Measurements from ENCODE around the gene IGSF23.
"Not testable (repeated sequence)": the region's sequence is repeated elsewhere in the genome, so short reads cannot be mapped to it uniquely, and the experiment has no call there.

IGSF23 gene

GRCh38 chr19:44618640-44619357 lies 5.4 kb downstream of the IGSF23 start:
- DNase-seq (ENCODE audit: low spot score): no peak
- in situ Hi-C loops (cut with MboI; ENCODE audit: low sequenced_read_pairs, unreplicated experiment): no loop called here
- no peak for TF ChIP-seq CTCF (IDR thresholded peaks at IDR 0.05; ENCODE audit: borderline replicate concordance, control extremely low read depth, extremely low read depth, insufficient read depth, missing control alignments)

GRCh38 chr19:44620667-44621066 lies 7.3 kb downstream of the IGSF23 start:
- DNase-seq (ENCODE audit: low spot score): no peak
- no peak for TF ChIP-seq CTCF (IDR thresholded peaks at IDR 0.05; ENCODE audit: borderline replicate concordance, control extremely low read depth, extremely low read depth, insufficient read depth, missing control alignments)
- in situ Hi-C loops (cut with MboI; ENCODE audit: low sequenced_read_pairs, unreplicated experiment): no loop called here

GRCh38 chr19:44621367-44621766 lies 8.0 kb downstream of the IGSF23 start:
- no peak for DNase-seq (ENCODE audit: low spot score)
- no peak for TF ChIP-seq CTCF (IDR thresholded peaks at IDR 0.05; ENCODE audit: borderline replicate concordance, control extremely low read depth, extremely low read depth, insufficient read depth, missing control alignments)
- in situ Hi-C loops (cut with MboI; ENCODE audit: low sequenced_read_pairs, unreplicated experiment): no loop called here

- DNase-seq (ENCODE audit: low spot score): no peak
- in situ Hi-C loops (cut with MboI; ENCODE audit: low sequenced_read_pairs, unreplicated experiment): no loop called here
- TF ChIP-seq CTCF (IDR thresholded peaks at IDR 0.05; ENCODE audit: borderline replicate concordance, control extremely low read depth, extremely low read depth, insufficient read depth, missing control alignments): no peak
These were observed 9.7 kb downstream of the IGSF23 start for GRCh38 chr19:44623080-44623479.

- no peak for DNase-seq (ENCODE audit: low spot score)
- in situ Hi-C loops (cut with MboI; ENCODE audit: low sequenced_read_pairs, unreplicated experiment): no loop called here
- no peak for TF ChIP-seq CTCF (IDR thresholded peaks at IDR 0.05; ENCODE audit: borderline replicate concordance, control extremely low read depth, extremely low read depth, insufficient read depth, missing control alignments)
These were observed 10.3 kb downstream of the IGSF23 start for GRCh38 chr19:44623626-44624025.

GRCh38 chr19:44624840-44625354 lies 11.5 kb downstream of the IGSF23 start:
- TF ChIP-seq CTCF (IDR thresholded peaks at IDR 0.05; ENCODE audit: borderline replicate concordance, control extremely low read depth, extremely low read depth, insufficient read depth, missing control alignments): no peak
- no peak for DNase-seq (ENCODE audit: low spot score)
- in situ Hi-C loops (cut with MboI; ENCODE audit: low sequenced_read_pairs, unreplicated experiment): no loop called here

- DNase-seq (ENCODE audit: low spot score); in situ Hi-C loops (cut with MboI; ENCODE audit: low sequenced_read_pairs, unreplicated experiment): not testable (repeated sequence)
These were observed 12.3 kb downstream of the IGSF23 start for GRCh38 chr19:44625637-44626036.

Data from GM13976 (cell line).